Measurements from ENCODE around the gene AKAP13.
"Not testable (repeated sequence)": the region's sequence is repeated elsewhere in the genome, so short reads cannot be mapped to it uniquely, and the experiment has no call there.

Gene AKAP13

DNA sequence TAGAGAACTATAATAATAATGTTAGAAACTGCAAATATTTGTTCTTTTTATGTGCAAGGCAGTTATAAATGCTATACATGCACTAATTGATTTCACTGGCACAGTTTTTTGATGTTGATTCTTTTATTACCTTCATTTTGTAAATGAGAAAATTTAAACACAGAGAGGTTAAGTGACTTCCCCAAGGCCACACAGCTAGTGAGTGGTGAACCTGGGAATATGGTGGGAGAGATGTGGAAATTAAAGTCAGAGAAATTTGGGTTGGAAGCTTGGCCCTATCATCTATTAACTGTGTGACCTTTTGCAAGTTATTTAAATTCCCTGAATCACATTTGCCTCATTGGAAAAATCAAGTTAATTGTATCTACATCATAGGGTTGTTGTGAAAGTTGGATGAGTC, 39.6 kb upstream of the AKAP13 start:
- no peaks in the 10 kb centered on the region for H3K9me3 ChIP-seq (ENCODE audit: control insufficient read depth, low read length)
- H3K4me3 ChIP-seq (ENCODE audit: low read length) = no peak overlapping the region
- H3K9ac ChIP-seq (ENCODE audit: low read length) = no peak overlapping the region
- no peaks in the 10 kb centered on the region for H3K27me3 ChIP-seq (replicated peaks; ENCODE audit: control insufficient read depth, insufficient read depth, low read length)
- peaks cover 21% of the 10 kb centered on the region for H3K4me1 ChIP-seq (ENCODE audit: control insufficient read depth, insufficient read depth, low read length)
- H3K36me3 ChIP-seq (ENCODE audit: control insufficient read depth, insufficient read depth, low read length, severe bottlenecking) = no peaks in the 10 kb centered on the region
- no peak for DNase-seq (ENCODE audit: low read depth)

DNA sequence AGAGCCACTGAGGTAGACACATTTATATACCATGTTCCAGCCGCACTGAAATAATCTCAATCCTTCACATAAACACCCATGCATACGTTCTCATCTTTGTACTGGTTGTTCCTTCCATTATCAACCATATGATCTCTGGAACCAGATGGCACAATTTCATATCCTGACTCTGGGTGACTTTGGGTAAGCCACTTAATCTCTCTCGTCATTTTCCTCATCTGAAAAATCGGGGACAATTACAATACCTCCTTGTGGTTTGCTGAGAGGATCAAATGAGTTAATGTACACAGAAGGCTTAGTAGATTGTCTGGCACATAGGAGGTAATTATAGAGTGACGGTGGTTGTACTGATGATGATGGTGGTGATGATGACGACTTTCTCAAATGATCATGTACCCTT, 38.2 kb upstream of the AKAP13 start:
- H3K36me3 ChIP-seq (ENCODE audit: control insufficient read depth, insufficient read depth, low read length, severe bottlenecking); H3K4me3 ChIP-seq (ENCODE audit: low read length); H3K9ac ChIP-seq (ENCODE audit: low read length); DNase-seq (ENCODE audit: low read depth); H3K9me3 ChIP-seq (ENCODE audit: control insufficient read depth, low read length); H3K27me3 ChIP-seq (replicated peaks; ENCODE audit: control insufficient read depth, insufficient read depth, low read length): not testable (repeated sequence)
- peaks cover 21% of the 10 kb centered on the region for H3K4me1 ChIP-seq (ENCODE audit: control insufficient read depth, insufficient read depth, low read length)

DNA sequence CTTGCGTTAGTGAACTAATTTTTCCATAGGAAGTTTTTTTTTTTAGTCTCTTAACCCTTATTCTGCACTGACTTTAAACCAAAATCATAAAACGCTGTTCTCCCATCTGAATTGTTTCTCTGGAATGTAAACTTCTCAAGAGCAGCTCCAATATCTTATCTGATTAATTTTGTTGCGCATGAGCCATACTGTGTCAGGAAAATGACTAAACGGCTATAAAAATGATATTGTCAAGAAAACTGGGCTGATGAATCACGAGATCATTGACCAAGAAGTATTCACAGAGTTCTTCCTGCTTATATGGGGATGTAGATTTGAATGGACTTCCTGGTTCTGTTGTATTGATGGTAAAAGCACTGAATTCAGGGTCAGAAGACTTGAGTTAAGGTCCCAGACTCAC, 37.0 kb upstream of the AKAP13 start:
- Histone ChIP-seq H3K9ac (ENCODE audit: low read length) (peak overlapping the region; percentile 29), H3K4me1 (ENCODE audit: control insufficient read depth, insufficient read depth, low read length) (peaks cover 21% of the 10 kb centered on the region)
- not testable (repeated sequence) for H3K36me3 ChIP-seq (ENCODE audit: control insufficient read depth, insufficient read depth, low read length, severe bottlenecking); H3K4me3 ChIP-seq (ENCODE audit: low read length); H3K27me3 ChIP-seq (replicated peaks; ENCODE audit: control insufficient read depth, insufficient read depth, low read length); H3K9me3 ChIP-seq (ENCODE audit: control insufficient read depth, low read length)
- DNase-seq (ENCODE audit: low read depth) = peak; percentile 69

DNA sequence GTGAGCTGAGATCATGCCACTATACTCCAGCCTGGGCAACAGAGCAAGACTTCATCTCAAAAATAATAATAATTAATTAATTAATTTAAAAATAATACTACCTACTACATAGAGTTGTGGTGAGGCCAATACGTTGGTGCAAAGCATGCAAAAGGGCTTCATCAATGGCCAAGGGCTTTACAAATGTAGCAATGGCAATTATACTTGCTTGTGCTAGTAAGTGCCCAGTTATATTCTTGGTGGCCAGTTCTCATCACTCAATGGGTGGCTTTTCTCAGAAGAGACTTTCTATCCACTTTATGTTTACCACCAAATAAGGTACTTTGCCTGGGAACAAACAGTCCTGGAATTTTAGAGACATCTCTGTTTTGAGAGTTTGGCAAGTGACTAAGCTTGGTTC, 36.2 kb upstream of the AKAP13 start:
- H3K9ac ChIP-seq (ENCODE audit: low read length); H3K36me3 ChIP-seq (ENCODE audit: control insufficient read depth, insufficient read depth, low read length, severe bottlenecking); H3K4me3 ChIP-seq (ENCODE audit: low read length); DNase-seq (ENCODE audit: low read depth); H3K9me3 ChIP-seq (ENCODE audit: control insufficient read depth, low read length); H3K27me3 ChIP-seq (replicated peaks; ENCODE audit: control insufficient read depth, insufficient read depth, low read length): not testable (repeated sequence)
- H3K4me1 ChIP-seq (ENCODE audit: control insufficient read depth, insufficient read depth, low read length) = peaks cover 21% of the 10 kb centered on the region

DNA sequence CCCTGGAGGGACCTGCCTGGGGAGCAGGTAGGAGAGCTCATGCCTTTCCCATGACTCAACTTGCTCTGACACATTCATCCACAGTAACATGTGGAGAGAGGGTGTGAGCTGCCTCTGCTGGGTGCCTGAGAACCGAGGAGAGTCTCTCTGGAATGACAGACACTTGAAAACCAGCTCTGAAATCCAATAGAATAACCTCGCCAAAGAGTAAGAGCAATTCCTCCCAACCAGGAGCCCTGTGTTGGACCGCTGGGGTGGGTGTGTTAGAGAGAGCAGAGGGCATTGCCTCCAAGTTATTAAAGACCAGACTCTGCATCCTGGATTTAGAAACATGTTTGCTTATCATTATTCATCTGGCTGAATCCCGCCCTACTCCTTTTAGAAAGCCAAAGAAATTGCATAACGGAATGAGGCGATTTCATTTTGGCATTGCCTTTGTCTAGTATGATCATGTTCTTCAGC, 35.7 kb upstream of the AKAP13 start:
- H3K27me3 ChIP-seq (replicated peaks; ENCODE audit: control insufficient read depth, insufficient read depth, low read length); H3K36me3 ChIP-seq (ENCODE audit: control insufficient read depth, insufficient read depth, low read length, severe bottlenecking); H3K9me3 ChIP-seq (ENCODE audit: control insufficient read depth, low read length); H3K9ac ChIP-seq (ENCODE audit: low read length): not testable (repeated sequence)
- Histone ChIP-seq H3K4me1 (ENCODE audit: control insufficient read depth, insufficient read depth, low read length) (peaks cover 21% of the 10 kb centered on the region), H3K4me3 (ENCODE audit: low read length) (peak overlapping the region; percentile 20)
- peak; percentile 76 for DNase-seq (ENCODE audit: low read depth)

DNA sequence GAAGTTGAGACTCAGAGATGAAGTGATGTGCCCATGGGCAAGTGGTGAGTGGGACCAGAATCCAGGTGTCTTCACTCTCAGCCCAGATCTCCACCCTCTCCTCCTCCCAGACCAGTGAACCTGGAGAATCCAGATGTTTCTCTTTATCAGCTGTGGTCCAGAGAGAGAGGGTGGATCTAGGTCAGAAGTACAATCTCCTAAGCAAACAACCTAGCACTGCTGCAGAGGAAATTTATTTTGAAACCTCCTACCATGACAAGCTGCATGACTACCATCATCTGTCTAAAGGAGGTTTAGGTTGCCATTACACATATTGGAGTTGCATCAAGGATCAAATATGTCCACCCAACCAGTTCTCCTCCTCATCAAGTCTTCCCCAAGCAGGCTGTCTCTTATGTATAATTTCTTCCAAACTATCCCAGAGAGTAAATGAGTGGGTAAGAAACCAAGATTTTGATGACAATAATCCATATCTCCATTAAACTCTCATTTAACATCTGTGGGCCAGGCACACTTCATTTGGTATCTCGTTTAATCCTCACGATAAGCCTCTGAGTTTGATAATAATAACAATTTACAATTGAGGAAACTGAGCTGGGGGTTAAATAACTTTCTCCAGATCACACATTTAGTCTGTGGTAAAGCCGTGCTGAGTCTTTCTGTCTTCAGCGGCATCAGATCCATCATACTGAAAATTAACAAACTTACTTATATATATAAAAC, 35.0 kb upstream of the AKAP13 start:
- H3K36me3 ChIP-seq (ENCODE audit: control insufficient read depth, insufficient read depth, low read length, severe bottlenecking); H3K9me3 ChIP-seq (ENCODE audit: control insufficient read depth, low read length); H3K9ac ChIP-seq (ENCODE audit: low read length); H3K27me3 ChIP-seq (replicated peaks; ENCODE audit: control insufficient read depth, insufficient read depth, low read length); DNase-seq (ENCODE audit: low read depth): not testable (repeated sequence)
- Histone ChIP-seq H3K4me3 (ENCODE audit: low read length) (peak overlapping the region; percentile 20), H3K4me1 (ENCODE audit: control insufficient read depth, insufficient read depth, low read length) (peaks cover 15% of the 10 kb centered on the region)

DNA sequence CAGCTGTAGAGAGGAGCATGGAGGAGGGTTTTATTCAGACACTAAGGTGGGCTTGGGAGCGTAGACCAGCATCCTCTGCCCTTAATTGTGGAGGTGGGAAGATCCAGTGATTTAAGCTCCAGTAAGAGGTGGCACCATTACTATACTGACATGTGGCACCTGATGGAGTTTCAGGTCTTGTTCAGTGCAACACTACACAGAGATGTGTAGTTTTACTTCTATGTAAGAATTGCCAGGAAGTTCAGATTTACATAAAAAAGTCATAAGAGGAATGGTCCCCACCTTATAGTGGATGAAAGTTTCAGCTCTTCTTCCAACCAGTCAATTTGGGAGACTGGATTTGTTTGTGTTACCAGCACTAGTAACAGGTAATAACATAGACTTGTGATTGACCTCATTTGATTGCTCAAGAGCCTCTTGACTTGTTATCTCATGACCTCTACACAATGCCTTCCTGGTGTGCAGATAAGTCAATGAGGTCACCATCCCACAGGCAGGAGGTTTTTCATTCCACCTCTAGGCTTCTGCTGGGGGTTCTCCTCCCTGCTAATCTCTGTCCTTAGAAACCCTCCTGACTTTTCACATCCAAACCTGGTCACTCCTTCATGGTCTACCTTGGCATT, 33.8 kb upstream of the AKAP13 start:
- H3K9ac ChIP-seq (ENCODE audit: low read length); H3K4me3 ChIP-seq (ENCODE audit: low read length); H3K9me3 ChIP-seq (ENCODE audit: control insufficient read depth, low read length); DNase-seq (ENCODE audit: low read depth); H3K27me3 ChIP-seq (replicated peaks; ENCODE audit: control insufficient read depth, insufficient read depth, low read length); H3K4me1 ChIP-seq (ENCODE audit: control insufficient read depth, insufficient read depth, low read length); H3K36me3 ChIP-seq (ENCODE audit: control insufficient read depth, insufficient read depth, low read length, severe bottlenecking): not testable (repeated sequence)

DNA sequence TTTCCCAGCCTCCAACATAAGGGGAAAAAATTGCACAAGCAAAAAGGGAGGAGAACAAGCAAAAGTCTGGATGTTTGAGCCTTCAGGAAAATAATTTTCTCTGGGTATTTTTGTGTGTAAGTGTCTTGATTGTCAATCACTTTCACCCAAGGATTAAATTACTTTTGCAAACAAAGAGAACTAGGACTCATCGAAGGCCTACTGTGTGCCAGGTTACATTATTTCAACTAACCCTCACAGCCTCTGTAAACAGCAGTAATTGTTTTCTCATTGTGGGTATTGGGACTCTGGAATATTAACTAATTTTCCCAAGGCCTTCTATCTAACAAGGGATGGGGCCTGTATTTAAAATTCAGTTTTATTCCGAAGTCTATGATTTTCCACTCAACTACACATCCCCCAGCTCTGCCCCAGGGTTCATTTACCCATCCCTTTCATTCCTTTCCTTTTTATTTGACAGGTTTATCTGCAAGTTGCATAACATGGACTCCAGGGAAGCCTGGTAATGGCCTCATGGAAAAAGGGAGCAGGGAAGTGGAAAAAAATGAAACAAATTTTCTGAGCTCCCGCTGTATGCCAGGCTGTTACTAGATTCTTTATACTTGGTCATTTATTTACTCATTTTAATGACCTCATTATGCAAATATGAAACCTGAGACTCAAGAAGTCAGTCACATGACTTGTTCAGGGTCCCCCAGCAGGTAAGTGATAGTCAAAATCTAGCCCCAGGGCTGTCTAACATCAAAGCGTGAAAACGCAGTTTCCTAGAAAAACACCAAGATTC, 32.9 kb upstream of the AKAP13 start:
- H3K4me1 ChIP-seq (ENCODE audit: control insufficient read depth, insufficient read depth, low read length); H3K4me3 ChIP-seq (ENCODE audit: low read length); H3K9me3 ChIP-seq (ENCODE audit: control insufficient read depth, low read length); H3K9ac ChIP-seq (ENCODE audit: low read length); H3K27me3 ChIP-seq (replicated peaks; ENCODE audit: control insufficient read depth, insufficient read depth, low read length); H3K36me3 ChIP-seq (ENCODE audit: control insufficient read depth, insufficient read depth, low read length, severe bottlenecking); DNase-seq (ENCODE audit: low read depth): not testable (repeated sequence)

DNA sequence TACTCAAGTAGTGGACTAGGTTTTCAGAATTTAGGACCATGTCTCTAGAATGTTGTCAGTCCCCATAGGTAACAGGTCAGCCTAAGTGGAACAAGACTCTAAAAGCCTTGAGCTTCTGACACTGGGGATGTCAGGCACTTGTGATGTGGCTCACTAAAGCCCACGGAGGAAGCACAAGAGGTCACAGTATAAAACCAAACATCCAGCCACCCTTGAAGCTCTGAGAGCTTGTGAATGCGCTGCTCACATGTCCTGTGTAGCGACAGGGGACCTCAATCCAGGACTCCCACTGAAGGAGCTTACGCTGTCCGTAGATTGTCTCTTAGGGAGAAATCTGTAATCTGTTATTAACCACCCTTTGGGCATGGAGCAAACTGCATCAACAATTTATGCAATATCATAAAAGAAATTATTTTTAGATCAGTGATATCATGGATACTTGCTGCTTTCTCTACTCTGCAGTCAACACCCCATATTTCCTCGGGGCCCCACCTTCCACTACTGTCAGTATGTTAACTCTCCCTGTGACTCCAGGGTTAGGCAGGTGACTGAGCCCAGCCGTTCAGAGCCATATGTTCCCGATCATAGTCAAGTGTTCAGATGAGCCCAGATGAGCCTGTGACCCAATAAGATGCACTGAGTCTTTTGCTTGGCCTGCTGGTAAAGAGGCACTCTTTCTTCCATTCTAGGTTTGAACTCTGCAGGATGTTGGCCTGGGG, 32.2 kb upstream of the AKAP13 start:
- H3K9ac ChIP-seq (ENCODE audit: low read length); DNase-seq (ENCODE audit: low read depth); H3K36me3 ChIP-seq (ENCODE audit: control insufficient read depth, insufficient read depth, low read length, severe bottlenecking); H3K27me3 ChIP-seq (replicated peaks; ENCODE audit: control insufficient read depth, insufficient read depth, low read length); H3K4me1 ChIP-seq (ENCODE audit: control insufficient read depth, insufficient read depth, low read length); H3K4me3 ChIP-seq (ENCODE audit: low read length); H3K9me3 ChIP-seq (ENCODE audit: control insufficient read depth, low read length): not testable (repeated sequence)

DNA sequence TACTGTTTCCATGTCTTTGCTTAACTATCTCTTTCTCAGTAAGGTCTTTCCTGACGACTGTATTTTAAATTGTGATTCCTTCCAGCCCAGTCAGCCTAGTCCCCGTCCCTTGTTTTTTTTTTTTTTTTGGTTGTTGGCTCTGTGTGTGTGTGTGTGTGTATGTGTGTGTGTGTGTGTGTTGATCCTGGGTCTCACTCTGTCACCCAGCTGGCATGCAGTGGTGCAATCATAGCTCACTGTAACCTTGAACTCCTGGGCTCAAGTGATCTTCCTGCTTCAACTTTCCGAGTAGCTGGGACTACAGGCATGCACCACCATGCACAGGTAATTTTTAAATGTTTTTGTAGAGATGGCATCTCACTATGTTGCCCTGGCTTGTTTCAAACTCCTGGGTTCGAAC, 31.3 kb upstream of the AKAP13 start:
- not testable (repeated sequence) for H3K9me3 ChIP-seq (ENCODE audit: control insufficient read depth, low read length); H3K27me3 ChIP-seq (replicated peaks; ENCODE audit: control insufficient read depth, insufficient read depth, low read length); H3K9ac ChIP-seq (ENCODE audit: low read length); H3K4me3 ChIP-seq (ENCODE audit: low read length); DNase-seq (ENCODE audit: low read depth); H3K4me1 ChIP-seq (ENCODE audit: control insufficient read depth, insufficient read depth, low read length); H3K36me3 ChIP-seq (ENCODE audit: control insufficient read depth, insufficient read depth, low read length, severe bottlenecking)

DNA sequence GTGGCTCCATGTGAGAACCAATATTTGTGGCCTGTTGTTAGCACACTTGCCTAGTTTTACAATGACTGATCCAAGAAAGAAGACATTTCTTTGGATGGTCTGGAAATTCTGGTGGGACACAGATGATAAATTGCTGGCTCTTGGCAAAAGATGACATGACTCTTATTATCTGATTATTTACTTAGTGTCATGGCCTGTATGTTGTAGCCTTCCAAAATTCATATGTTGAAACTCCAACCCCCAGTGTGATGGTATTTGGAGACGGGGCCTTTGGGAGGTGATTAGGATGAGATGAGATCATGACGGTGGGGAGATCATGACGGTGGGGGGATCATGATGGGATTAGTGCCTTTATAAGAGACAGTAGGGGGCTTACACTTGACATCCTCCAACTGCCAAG, 30.0 kb upstream of the AKAP13 start:
- Histone ChIP-seq H3K27me3 (replicated peaks; ENCODE audit: control insufficient read depth, insufficient read depth, low read length) (no peaks in the 10 kb centered on the region), H3K9ac (ENCODE audit: low read length) (no peak overlapping the region), H3K4me1 (ENCODE audit: control insufficient read depth, insufficient read depth, low read length) (peaks cover 7% of the 10 kb centered on the region), H3K4me3 (ENCODE audit: low read length) (no peak overlapping the region), H3K36me3 (ENCODE audit: control insufficient read depth, insufficient read depth, low read length, severe bottlenecking) (no peaks in the 10 kb centered on the region), H3K9me3 (ENCODE audit: control insufficient read depth, low read length) (no peaks in the 10 kb centered on the region)
- DNase-seq (ENCODE audit: low read depth) = no peak
